ENCODE measurements around the gene TBRG4.

Gene TBRG4

GRCh38 chr7:45122975-45123860 lies 11.7 kb upstream of the TBRG4 start:
- H3K4me1 ChIP-seq (ENCODE audit: insufficient read depth, poor library complexity, severe bottlenecking): no peaks in the 10 kb centered on the region
- H3K9me3 ChIP-seq (ENCODE audit: severe bottlenecking): no peaks in the 10 kb centered on the region
- H3K27me3 ChIP-seq (ENCODE audit: insufficient read depth, poor library complexity, severe bottlenecking): no peaks in the 10 kb centered on the region
- H3K4me3 ChIP-seq (ENCODE audit: severe bottlenecking): no peak overlapping the region
- DNase-seq (ENCODE audit: low spot score) (no peak), ATAC-seq (ENCODE audit: low read depth) (no peak)
- no peak for TF ChIP-seq CTCF (IDR thresholded peaks at IDR 0.05; ENCODE audit: poor library complexity, severe bottlenecking)
- no peaks in the 10 kb centered on the region for H3K36me3 ChIP-seq (ENCODE audit: low read depth)
- H3K27ac ChIP-seq (ENCODE audit: poor library complexity, severe bottlenecking): no peak overlapping the region

GRCh38 chr7:45119550-45119949 lies 8.1 kb upstream of the TBRG4 start:
- Histone ChIP-seq H3K9me3 (ENCODE audit: severe bottlenecking) (no peaks in the 10 kb centered on the region), H3K4me1 (ENCODE audit: insufficient read depth, poor library complexity, severe bottlenecking) (no peaks in the 10 kb centered on the region), H3K4me3 (ENCODE audit: severe bottlenecking) (no peak overlapping the region), H3K27me3 (ENCODE audit: insufficient read depth, poor library complexity, severe bottlenecking) (no peaks in the 10 kb centered on the region), H3K36me3 (ENCODE audit: low read depth) (no peaks in the 10 kb centered on the region), H3K27ac (ENCODE audit: poor library complexity, severe bottlenecking) (no peak overlapping the region)
- ATAC-seq (ENCODE audit: low read depth) (no peak), DNase-seq (ENCODE audit: low spot score) (no peak)
- TF ChIP-seq CTCF (IDR thresholded peaks at IDR 0.05; ENCODE audit: poor library complexity, severe bottlenecking): no peak

- no peak overlapping the region for H3K27ac ChIP-seq (ENCODE audit: poor library complexity, severe bottlenecking)
- ATAC-seq (ENCODE audit: low read depth): no peak
- H3K4me3 ChIP-seq (ENCODE audit: severe bottlenecking): no peak overlapping the region
- no peaks in the 10 kb centered on the region for H3K27me3 ChIP-seq (ENCODE audit: insufficient read depth, poor library complexity, severe bottlenecking)
- no peaks in the 10 kb centered on the region for H3K4me1 ChIP-seq (ENCODE audit: insufficient read depth, poor library complexity, severe bottlenecking)
- no peaks in the 10 kb centered on the region for H3K9me3 ChIP-seq (ENCODE audit: severe bottlenecking)
- TF ChIP-seq CTCF (IDR thresholded peaks at IDR 0.05; ENCODE audit: poor library complexity, severe bottlenecking): no peak
- H3K36me3 ChIP-seq (ENCODE audit: low read depth): no peaks in the 10 kb centered on the region
- DNase-seq (ENCODE audit: low spot score): no peak
Measured at GRCh38 chr7:45118889-45119331, 7.4 kb upstream of the TBRG4 start.

- Histone ChIP-seq H3K4me1 (ENCODE audit: insufficient read depth, poor library complexity, severe bottlenecking) (no peaks in the 10 kb centered on the region), H3K27ac (ENCODE audit: poor library complexity, severe bottlenecking) (no peak overlapping the region), H3K36me3 (ENCODE audit: low read depth) (no peaks in the 10 kb centered on the region), H3K9me3 (ENCODE audit: severe bottlenecking) (no peaks in the 10 kb centered on the region), H3K27me3 (ENCODE audit: insufficient read depth, poor library complexity, severe bottlenecking) (no peaks in the 10 kb centered on the region), H3K4me3 (ENCODE audit: severe bottlenecking) (no peak overlapping the region)
- DNase-seq (ENCODE audit: low spot score) (no peak), ATAC-seq (ENCODE audit: low read depth) (no peak)
- no peak for TF ChIP-seq CTCF (IDR thresholded peaks at IDR 0.05; ENCODE audit: poor library complexity, severe bottlenecking)
Measured at GRCh38 chr7:45118292-45118691, 6.8 kb upstream of the TBRG4 start.

GRCh38 chr7:45117582-45117981 lies 6.1 kb upstream of the TBRG4 start:
- H3K27me3 ChIP-seq (ENCODE audit: insufficient read depth, poor library complexity, severe bottlenecking): no peaks in the 10 kb centered on the region
- DNase-seq (ENCODE audit: low spot score): no peak
- no peak for ATAC-seq (ENCODE audit: low read depth)
- H3K9me3 ChIP-seq (ENCODE audit: severe bottlenecking): no peaks in the 10 kb centered on the region
- H3K27ac ChIP-seq (ENCODE audit: poor library complexity, severe bottlenecking): no peak overlapping the region
- no peaks in the 10 kb centered on the region for H3K4me1 ChIP-seq (ENCODE audit: insufficient read depth, poor library complexity, severe bottlenecking)
- TF ChIP-seq CTCF (IDR thresholded peaks at IDR 0.05; ENCODE audit: poor library complexity, severe bottlenecking): no peak
- H3K36me3 ChIP-seq (ENCODE audit: low read depth): no peaks in the 10 kb centered on the region
- H3K4me3 ChIP-seq (ENCODE audit: severe bottlenecking): no peak overlapping the region

All from RWPE2 (cell line).